HG03066 (cell line): ENCODE data around the gene FAM9C.
"Not testable (repeated sequence)": the region's sequence is repeated elsewhere in the genome, so short reads cannot be mapped to it uniquely, and the experiment has no call there.

Source experiments
- ATAC-seq: cut with Tn5 transposase; IDR thresholded peaks from one replicate; pipeline ENCODE4 v1.9.1; 2021; ENCODE audit warnings: low read depth; ENCODE audit not compliant: unreplicated experiment

Gene FAM9C

GRCh38 chrX:13077168-13077567, 32.7 kb upstream of the FAM9C start:
- ATAC-seq = no peak

- ATAC-seq = no peak
These were observed 31.9 kb upstream of the FAM9C start for GRCh38 chrX:13076176-13076961.

GRCh38 chrX:13074297-13075262, 30.2 kb upstream of the FAM9C start:
- peak; percentile 69 for ATAC-seq

- ATAC-seq = no peak
These were observed 25.5 kb upstream of the FAM9C start for GRCh38 chrX:13069771-13070416.

- no peak for ATAC-seq
These were observed 24.2 kb upstream of the FAM9C start for GRCh38 chrX:13068651-13069050.

GRCh38 chrX:13067773-13068172, 23.4 kb upstream of the FAM9C start:
- ATAC-seq = no peak

GRCh38 chrX:13066391-13066790, 22.0 kb upstream of the FAM9C start:
- ATAC-seq = no peak

GRCh38 chrX:13064599-13065143, 20.3 kb upstream of the FAM9C start:
- no peak for ATAC-seq

- not testable (repeated sequence) for ATAC-seq
These were observed 18.7 kb upstream of the FAM9C start for GRCh38 chrX:13063124-13063523.

GRCh38 chrX:13062331-13062730, 17.9 kb upstream of the FAM9C start:
- ATAC-seq = not testable (repeated sequence)

GRCh38 chrX:13061215-13061708, 16.8 kb upstream of the FAM9C start:
- ATAC-seq = not testable (repeated sequence)

GRCh38 chrX:13059637-13060499, 15.4 kb upstream of the FAM9C start:
- ATAC-seq = no peak

GRCh38 chrX:13055486-13055885, 11.1 kb upstream of the FAM9C start:
- no peak for ATAC-seq

GRCh38 chrX:13053171-13053570, 8.8 kb upstream of the FAM9C start:
- no peak for ATAC-seq

- peak; percentile 77 for ATAC-seq
These were observed 7.2 kb upstream of the FAM9C start for GRCh38 chrX:13051529-13052172.

- no peak for ATAC-seq
These were observed 6.7 kb upstream of the FAM9C start for GRCh38 chrX:13051167-13051528.

- ATAC-seq = no peak
These were observed 5.7 kb upstream of the FAM9C start for GRCh38 chrX:13050151-13050550.

GRCh38 chrX:13048280-13048679, 3.9 kb upstream of the FAM9C start:
- no peak for ATAC-seq

GRCh38 chrX:13047759-13048158, 3.3 kb upstream of the FAM9C start:
- no peak for ATAC-seq
